ENCODE data around the gene CMKLR1.

The CMKLR1 gene, protein sequence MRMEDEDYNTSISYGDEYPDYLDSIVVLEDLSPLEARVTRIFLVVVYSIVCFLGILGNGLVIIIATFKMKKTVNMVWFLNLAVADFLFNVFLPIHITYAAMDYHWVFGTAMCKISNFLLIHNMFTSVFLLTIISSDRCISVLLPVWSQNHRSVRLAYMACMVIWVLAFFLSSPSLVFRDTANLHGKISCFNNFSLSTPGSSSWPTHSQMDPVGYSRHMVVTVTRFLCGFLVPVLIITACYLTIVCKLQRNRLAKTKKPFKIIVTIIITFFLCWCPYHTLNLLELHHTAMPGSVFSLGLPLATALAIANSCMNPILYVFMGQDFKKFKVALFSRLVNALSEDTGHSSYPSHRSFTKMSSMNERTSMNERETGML

DNA sequence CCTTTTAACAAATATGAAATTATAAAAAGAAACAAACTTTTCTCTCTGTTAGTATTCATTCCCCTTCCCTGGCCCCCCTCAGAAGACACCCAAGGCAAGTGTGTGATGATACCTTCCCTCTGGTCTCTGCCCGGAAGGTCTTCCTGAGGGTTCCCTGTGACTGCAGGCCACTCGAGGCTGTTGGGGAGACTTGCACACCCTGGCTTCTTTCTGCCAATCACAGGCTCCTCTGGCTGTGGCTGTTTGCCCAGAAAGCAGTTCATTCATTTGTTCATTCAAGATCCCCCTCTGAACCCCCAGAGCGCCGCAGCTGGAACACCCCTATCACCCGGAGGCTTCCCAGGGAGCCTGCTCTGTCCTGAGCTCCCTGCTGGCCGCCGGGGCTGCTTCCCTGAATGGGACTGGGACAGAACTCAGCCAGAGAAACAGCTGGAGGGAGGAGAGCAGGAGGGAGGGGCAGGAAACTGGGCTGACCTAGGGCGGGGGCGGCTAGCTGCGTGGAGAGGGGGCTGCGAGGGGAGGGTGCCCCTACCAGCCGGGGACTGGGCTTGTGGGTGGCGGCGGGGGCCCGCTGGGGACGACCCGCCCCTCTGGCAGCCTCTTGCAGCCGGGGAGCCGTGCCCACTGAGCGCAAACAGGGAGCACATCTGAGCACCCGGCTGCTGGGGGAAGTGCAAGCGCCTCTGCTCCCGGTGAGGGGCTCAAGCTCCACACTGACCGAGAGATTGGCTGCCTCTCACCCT lies at the start of gene CMKLR1:
Gene CMKLR1, minus strand, starts transcription at position 397 of the 743 bp plus-strand sequence. CDS start 45,720 bp downstream, outside the sequence.
- no peak for DNase-seq (ENCODE audit: low read depth)

- no peak for DNase-seq (ENCODE audit: low read depth)
Measured at GRCh38 chr12:108387771-108388170, 48.7 kb upstream of the CMKLR1 start.

- DNase-seq (ENCODE audit: low read depth): no peak
Measured at GRCh38 chr12:108386709-108387360, 47.7 kb upstream of the CMKLR1 start.

DNA sequence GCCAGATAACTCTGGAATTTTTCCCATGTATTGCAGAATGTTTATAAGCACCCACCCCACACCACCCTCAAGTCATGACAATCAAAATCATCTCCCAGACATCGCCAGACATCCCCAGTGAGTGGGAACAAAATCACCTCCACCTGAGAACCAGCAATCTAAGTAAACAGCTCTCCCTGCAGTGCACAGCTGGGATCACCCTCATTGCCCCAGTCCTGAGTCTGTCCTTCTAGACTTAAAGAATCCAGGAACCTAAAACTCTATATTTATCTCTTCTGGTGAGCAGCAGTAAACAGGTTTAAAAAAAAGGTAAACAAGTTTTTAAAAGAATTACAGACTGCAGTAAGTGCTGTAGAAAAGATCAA lies 43.3 kb upstream of the CMKLR1 start:
- DNase-seq (ENCODE audit: low read depth): no peak

DNA sequence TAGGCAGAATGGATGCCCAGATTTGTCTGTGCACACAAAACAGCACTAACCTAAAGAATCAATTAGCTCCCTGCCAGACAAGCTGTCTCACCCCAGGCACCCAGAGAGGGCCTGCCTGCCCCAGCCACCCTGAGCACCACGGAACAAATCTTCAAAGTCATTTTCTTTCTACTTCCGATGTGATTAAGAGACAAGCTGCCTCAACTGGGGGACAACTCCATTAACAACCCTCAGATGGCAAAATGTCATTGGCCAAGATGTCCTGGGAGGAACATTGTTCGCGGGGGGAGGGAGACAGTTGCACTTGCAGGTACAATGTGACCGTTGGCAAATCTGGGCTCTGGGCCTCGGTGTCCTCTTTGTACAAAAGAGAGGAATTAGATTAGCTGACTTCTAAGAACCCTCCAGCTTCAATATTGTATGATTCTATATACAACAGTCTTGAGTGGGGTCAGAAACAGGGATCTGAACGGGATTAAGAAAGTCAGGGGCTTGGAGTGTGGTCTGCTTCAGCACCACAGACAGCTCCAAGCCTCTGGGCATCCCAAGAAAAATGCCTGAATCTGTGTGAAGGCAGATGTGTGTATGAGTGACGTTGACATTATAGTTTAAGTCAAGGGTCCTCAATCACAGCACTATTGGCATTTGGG lies 42.8 kb upstream of the CMKLR1 start:
- DNase-seq (ENCODE audit: low read depth): no peak

DNA sequence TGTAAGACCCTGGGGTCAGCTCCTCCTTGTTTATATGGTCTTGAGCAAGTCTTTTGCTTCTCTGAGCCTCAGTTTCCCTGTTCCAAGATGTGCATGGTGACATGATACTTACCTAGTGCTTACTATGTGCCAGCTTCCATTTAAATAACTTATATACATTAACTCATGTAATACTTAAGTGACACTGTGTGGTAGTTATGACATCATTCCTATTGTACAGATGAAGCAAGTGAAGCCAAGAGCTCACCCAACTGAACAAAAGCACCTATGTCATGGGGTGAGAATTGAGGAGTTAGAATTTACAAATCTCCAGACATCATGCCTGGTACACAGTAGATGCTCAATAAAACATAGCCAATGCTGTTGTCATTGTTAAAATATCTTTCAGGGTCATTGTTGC lies 41.3 kb upstream of the CMKLR1 start:
- DNase-seq (ENCODE audit: low read depth): no peak

GRCh38 chr12:108379823-108380222 lies 40.7 kb upstream of the CMKLR1 start:
- DNase-seq (ENCODE audit: low read depth): no peak

DNA sequence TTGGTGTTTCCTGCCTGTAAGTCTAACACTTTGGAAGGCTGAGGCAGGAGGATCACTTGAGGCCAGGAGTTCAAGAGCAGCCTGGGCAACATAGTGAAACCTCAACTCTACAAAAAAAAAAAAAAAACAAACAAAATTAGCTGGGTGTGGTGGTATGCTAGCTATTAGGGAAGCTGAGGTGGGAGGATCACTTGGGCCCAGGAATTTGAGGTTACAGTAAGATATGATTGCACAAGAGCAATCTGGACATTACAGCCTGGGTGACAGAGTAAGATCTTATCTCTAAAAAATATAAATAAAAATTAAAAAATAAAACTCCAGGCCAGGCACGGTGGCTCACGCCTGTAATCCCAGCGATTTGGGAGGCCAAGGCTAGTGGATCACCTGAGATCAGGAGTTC lies 39.8 kb upstream of the CMKLR1 start:
- DNase-seq (ENCODE audit: low read depth): no peak

DNA sequence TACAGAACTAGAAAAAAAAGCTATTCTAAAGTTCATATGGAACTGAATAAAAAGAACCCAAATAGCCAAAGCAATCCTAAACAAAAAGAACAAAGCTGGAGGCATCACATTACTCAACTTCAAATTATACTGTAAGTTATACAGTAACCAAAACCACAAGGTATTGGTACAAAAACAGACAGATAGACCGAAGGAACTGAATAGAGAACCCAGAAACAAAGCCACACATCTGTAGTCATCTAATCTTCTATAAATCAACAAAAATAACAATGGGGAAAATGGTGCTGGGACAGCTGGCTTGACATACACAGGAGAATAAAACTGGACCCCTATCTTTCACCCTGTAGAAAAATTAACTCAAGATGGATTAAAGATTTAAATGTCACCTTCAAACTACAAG lies 38.1 kb upstream of the CMKLR1 start:
- no peak for DNase-seq (ENCODE audit: low read depth)

DNA sequence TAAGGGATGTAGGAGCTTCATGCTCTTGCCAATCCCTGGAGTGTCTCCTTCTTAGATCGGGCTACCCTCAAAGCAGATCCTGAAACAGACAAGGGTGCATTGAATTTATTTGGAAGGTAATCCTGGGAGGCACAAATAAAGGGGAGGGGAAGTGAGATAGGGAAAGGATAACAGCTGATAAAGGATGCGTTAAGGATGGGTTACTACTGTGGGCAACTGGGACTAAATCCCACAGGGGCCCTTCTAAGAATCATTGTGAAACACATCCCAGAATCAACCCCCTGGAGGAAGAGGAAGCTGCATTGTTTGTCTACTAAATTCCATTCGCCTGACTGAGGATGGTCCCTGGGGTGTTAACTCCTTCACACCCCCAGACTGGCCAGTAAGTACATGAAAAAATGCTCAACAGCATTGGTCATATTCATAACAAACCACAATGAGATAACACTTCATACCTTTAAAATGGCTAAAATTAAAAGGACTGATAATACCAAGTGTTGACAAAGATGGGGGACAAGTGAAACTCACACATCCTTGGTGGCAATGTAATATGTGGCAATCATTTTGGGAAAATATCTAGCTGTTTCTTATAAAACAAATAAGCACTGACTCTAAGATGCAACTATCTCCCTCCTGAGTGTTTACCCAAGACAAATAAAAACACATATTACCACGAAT lies 37.0 kb upstream of the CMKLR1 start:
- DNase-seq (ENCODE audit: low read depth): no peak

DNA sequence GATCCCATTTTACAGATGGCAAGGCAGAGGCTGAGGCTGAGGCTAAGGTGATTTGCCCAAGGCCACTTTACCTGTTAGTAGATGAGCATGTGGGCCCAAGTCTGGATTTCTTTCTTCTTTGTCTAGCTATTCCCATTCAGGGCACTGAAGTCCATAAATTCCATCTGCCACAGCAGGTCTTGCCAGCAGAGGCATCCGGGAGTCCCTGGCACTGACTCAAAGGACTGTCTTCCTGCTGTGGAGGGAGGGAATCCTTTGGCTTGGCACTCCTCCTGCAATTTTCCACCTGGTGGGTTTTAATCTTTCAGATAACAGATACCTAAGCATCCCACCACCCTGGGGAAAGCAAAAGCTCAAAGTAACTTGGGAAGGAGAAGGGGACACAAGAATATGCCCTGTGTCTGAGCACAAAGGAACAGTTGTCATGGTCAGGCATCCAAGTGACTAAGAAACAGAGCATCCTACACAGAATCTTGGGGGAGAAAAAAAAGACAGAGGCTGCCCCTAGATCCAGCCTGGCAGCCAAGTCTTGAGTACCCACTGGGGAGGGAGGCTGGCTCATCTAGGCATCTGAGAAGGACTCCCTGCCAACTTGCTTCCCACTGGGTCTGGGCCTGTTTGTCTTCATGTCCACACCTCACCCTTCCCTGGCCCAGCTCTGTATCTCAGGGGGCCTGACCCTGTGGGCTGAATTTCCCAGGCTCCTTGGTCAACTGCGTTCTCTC lies 35.6 kb upstream of the CMKLR1 start:
- no peak for DNase-seq (ENCODE audit: low read depth)

GRCh38 chr12:108373111-108373510 lies 34.0 kb upstream of the CMKLR1 start:
- DNase-seq (ENCODE audit: low read depth): no peak

GRCh38 chr12:108371801-108372344 lies 32.8 kb upstream of the CMKLR1 start:
- DNase-seq (ENCODE audit: low read depth): no peak

DNA sequence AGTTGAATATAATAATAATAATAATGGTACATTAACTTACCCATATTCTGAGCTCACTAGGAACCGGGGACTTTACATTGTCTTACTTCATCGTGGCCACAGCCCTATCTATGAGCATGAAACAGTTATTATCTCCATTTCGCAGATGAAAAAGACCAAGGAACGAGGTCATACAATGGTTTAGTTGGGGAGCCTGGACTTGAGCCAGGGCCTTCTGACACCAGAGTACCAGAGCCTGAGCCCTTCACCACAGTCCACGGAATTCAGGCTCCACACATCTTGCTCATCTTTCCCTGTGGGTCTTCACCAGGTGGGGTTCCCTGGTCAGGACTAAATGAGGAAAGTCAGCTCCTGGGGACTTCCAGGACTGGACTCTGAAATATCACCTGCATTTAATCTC lies 31.3 kb upstream of the CMKLR1 start:
- DNase-seq (ENCODE audit: low read depth): no peak

- no peak for DNase-seq (ENCODE audit: low read depth)
Measured at GRCh38 chr12:108369736-108370396, 30.8 kb upstream of the CMKLR1 start.

DNA sequence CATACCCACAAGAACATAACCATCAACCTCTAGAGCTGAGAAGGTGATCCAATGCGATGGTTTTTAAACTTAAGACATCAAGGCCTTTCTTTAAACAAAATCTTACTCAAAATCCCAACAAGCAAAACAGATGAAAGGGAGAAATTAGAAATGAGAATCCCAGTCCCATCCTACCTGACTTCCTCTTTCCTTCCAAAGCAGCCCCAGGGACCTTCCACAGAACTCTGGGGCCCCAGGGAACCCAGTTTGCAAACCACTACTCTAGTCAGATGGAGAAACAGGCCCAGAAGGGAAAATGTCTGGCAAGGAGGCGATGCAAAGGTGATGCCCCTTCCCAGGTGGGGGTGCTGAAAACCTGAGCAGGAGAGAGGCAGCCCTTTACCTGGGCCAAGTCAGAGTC lies 29.0 kb upstream of the CMKLR1 start:
- no peak for DNase-seq (ENCODE audit: low read depth)

GRCh38 chr12:108367436-108367835 lies 28.3 kb upstream of the CMKLR1 start:
- DNase-seq (ENCODE audit: low read depth): no peak

- no peak for DNase-seq (ENCODE audit: low read depth)
Measured at GRCh38 chr12:108365324-108365723, 26.2 kb upstream of the CMKLR1 start.

GRCh38 chr12:108364879-108365278 lies 25.8 kb upstream of the CMKLR1 start:
- DNase-seq (ENCODE audit: low read depth): no peak

- DNase-seq (ENCODE audit: low read depth): no peak
Measured at GRCh38 chr12:108363565-108363964, 24.5 kb upstream of the CMKLR1 start.

Data from stimulated activated CD8-positive, alpha-beta memory T cell treated with anti-CD3 and anti-CD28 coated beads, Interleukin-15, amount 100 ng/mL, for 24 hours (primary cell).